GM12872 (cell line): ENCODE data around the gene DPYD.

Experiments used
- TF ChIP-seq, protein P1 (sequence below): IDR thresholded peaks from 3 replicates; pipeline ENCODE4 v1.5.1; 2011; ENCODE audit warnings: low read depth, mild to moderate bottlenecking, low read length, moderate library complexity; ENCODE audit not compliant: insufficient read depth

Gene DPYD

GRCh38 chr1:97364086-97364485 is 556.7 kb downstream of the DPYD start:
- TF ChIP-seq, protein P1, sequence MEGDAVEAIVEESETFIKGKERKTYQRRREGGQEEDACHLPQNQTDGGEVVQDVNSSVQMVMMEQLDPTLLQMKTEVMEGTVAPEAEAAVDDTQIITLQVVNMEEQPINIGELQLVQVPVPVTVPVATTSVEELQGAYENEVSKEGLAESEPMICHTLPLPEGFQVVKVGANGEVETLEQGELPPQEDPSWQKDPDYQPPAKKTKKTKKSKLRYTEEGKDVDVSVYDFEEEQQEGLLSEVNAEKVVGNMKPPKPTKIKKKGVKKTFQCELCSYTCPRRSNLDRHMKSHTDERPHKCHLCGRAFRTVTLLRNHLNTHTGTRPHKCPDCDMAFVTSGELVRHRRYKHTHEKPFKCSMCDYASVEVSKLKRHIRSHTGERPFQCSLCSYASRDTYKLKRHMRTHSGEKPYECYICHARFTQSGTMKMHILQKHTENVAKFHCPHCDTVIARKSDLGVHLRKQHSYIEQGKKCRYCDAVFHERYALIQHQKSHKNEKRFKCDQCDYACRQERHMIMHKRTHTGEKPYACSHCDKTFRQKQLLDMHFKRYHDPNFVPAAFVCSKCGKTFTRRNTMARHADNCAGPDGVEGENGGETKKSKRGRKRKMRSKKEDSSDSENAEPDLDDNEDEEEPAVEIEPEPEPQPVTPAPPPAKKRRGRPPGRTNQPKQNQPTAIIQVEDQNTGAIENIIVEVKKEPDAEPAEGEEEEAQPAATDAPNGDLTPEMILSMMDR: no peak

DNA sequence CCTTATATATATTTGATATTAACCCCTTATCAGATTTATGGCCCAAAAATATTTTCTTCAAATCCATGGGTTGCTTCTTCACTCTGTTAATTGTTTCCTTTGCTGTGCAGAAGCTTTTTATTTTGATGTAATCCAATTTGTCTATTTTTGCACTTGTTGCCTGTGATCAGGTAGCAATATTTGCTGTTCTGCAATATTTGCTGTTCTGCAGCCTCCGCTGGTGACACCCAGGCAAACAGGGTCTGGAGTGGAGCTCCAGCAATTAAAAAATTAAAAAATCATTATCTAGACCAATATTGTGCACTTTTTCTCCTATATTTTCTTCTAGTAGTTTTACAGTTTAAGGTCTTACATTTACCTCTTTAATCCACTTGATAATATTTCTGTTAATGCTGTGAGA is 564.5 kb downstream of the DPYD start:
- TF ChIP-seq, protein P1: no peak

DNA sequence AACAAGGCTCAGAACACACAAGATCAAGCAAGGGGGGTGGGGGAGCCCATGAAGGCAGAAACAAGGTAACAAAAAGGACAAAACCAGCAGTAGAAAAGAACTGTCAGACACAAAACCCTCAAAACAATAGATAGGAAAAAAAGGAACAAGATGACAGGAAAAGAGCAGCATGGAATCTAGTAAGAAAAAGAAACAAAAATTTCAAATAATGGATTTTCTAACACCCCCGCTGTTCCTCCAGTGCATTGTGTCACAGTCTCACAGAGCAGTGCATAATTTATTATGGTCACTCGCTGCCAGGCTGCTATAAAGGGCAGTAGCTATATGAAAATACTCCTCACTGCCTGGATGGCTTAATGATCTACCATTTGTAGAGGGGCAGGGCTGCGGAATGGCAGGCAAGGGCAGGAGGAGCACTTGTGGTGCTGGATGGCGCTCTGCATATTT is 567.9 kb downstream of the DPYD start:
- TF ChIP-seq, protein P1: no peak

GRCh38 chr1:97351846-97352245 is 569.0 kb downstream of the DPYD start:
- TF ChIP-seq, protein P1: no peak

GRCh38 chr1:97350662-97351061 is 570.2 kb downstream of the DPYD start:
- TF ChIP-seq, protein P1: no peak

- TF ChIP-seq, protein P1: no peak
These were observed 570.6 kb downstream of the DPYD start for GRCh38 chr1:97350241-97350640.

DNA sequence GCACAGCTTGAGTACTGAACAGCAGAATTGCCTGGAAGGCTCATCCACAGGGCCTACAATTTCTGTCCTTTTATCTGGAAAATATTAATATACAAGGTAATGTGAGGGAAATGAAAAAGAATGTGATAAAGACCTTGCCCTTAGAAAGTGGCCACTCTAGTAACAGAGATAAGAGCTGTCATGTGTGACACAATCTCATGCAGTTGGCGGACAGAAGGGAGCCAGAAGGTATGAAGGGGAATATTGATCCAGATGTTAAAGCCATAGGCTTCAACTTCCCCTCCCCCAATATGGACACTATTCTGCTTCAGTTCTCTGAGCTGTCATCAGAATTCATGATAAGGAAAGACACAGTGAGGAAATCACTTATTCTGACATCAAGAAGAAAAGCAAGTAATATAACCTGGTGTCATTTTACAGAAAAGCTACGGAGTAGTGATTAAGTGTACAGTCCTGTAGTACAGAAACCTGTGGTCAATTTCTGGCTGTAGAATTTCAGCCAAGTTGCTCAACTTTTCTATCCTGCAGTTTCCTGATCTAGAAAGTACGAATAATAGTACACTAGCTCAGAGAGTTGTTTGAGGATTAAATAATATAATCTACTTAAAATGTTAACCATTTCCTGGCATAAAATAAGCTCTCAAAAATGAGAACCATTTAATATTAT is 572.1 kb downstream of the DPYD start:
- TF ChIP-seq, protein P1: no peak
